ENCODE data around the gene PGAP6. TPM values are rescaled to one million over a fixed set of nuclear protein-coding genes. Genes with fewer than 3 reads are reported as not detected.
"Not testable (repeated sequence)": the region's sequence is repeated elsewhere in the genome, so short reads cannot be mapped to it uniquely, and the experiment has no call there.

Gene PGAP6
- total RNA-seq, 1 donor from 2014 or later = 133 TPM

DNA sequence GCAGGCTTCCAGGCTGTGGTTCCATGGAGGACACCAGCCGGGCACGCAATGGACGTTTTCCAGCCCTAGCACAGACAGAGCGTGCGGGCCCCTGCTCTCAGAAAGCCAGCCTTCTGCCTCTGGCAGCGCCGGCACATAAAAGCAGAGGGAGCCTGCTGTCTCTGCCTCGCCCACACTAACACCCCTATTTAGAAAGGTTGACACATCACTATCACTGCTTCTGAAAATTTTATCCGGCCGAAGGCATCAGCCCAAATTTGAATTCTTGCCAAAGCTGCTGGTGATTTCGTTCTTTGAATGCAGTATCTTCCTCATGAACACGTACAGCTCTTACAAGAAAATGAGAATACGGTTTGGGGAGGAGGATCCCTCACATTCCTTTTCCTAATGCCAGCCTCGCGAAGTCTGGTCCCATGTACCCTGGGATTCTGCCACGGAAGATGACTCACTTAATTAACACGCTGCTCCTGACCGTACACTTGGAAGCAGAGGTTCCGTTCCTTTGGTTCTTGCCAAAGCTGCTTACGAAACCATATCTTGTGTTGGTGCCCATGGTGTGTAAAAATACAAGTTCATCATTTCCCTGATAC lies 42.4 kb upstream of the PGAP6 start:
- Mint-ChIP-seq H3K9me3 (ENCODE audit: unreplicated experiment) (no peaks in the 10 kb centered on the region), H3K4me3 (ENCODE audit: unreplicated experiment) (peak overlapping the region; percentile 86), H3K36me3 (ENCODE audit: low read depth, unreplicated experiment) (peaks cover 6% of the 10 kb centered on the region), H3K27me3 (ENCODE audit: unreplicated experiment) (peaks cover 16% of the 10 kb centered on the region), H3K4me1 (ENCODE audit: unreplicated experiment) (peaks cover 17% of the 10 kb centered on the region), H3K27ac (ENCODE audit: unreplicated experiment) (no peak overlapping the region)
- DNase-seq (ENCODE audit: low spot score) = no peak
- TF ChIP-seq, protein P1, sequence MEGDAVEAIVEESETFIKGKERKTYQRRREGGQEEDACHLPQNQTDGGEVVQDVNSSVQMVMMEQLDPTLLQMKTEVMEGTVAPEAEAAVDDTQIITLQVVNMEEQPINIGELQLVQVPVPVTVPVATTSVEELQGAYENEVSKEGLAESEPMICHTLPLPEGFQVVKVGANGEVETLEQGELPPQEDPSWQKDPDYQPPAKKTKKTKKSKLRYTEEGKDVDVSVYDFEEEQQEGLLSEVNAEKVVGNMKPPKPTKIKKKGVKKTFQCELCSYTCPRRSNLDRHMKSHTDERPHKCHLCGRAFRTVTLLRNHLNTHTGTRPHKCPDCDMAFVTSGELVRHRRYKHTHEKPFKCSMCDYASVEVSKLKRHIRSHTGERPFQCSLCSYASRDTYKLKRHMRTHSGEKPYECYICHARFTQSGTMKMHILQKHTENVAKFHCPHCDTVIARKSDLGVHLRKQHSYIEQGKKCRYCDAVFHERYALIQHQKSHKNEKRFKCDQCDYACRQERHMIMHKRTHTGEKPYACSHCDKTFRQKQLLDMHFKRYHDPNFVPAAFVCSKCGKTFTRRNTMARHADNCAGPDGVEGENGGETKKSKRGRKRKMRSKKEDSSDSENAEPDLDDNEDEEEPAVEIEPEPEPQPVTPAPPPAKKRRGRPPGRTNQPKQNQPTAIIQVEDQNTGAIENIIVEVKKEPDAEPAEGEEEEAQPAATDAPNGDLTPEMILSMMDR (IDR thresholded peaks at IDR 0.05; ENCODE audit: unreplicated experiment) = no peak

DNA sequence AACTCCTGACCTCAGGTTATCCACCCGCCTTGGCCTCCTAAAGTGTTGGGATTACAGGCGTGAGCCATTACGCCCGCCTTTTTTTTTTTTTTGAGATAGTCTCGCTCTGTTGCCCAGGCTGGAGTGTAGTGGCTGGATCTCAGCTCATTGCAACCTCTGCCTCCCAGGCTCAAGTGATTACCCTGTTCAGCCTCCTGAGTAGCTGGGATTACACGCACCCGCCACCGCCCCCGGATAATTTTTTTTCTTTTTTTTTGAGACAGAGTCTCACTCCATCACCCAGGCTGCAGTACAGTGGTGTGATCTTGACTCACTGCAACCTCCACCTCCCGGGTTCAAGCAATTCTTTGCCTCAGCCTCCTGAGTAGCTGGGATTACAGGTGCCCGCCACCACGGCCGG lies 40.4 kb upstream of the PGAP6 start:
- not testable (repeated sequence) for H3K4me3 Mint-ChIP-seq (ENCODE audit: unreplicated experiment); H3K4me1 Mint-ChIP-seq (ENCODE audit: unreplicated experiment); H3K27ac Mint-ChIP-seq (ENCODE audit: unreplicated experiment); DNase-seq (ENCODE audit: low spot score); H3K36me3 Mint-ChIP-seq (ENCODE audit: low read depth, unreplicated experiment); H3K9me3 Mint-ChIP-seq (ENCODE audit: unreplicated experiment)
- peaks cover 15% of the 10 kb centered on the region for H3K27me3 Mint-ChIP-seq (ENCODE audit: unreplicated experiment)

DNA sequence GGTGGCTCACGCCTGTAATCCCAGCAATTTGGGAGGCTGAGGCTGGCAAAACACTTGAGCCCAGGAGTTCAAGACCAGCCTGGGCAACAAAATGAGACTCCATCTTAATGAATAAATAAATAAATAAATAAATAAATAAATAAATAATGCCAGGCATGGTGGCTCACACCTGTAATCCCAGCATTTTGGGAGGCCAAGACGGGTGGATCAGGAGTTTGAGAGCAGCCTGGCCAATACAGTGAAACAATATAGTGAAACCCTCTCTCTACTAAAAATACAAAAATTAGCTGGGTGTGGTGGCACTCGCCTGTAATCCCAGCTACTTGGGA lies 33.4 kb upstream of the PGAP6 start:
- not testable (repeated sequence) for H3K4me1 Mint-ChIP-seq (ENCODE audit: unreplicated experiment); H3K4me3 Mint-ChIP-seq (ENCODE audit: unreplicated experiment); H3K9me3 Mint-ChIP-seq (ENCODE audit: unreplicated experiment); H3K27ac Mint-ChIP-seq (ENCODE audit: unreplicated experiment); H3K27me3 Mint-ChIP-seq (ENCODE audit: unreplicated experiment); H3K36me3 Mint-ChIP-seq (ENCODE audit: low read depth, unreplicated experiment); DNase-seq (ENCODE audit: low spot score)

DNA sequence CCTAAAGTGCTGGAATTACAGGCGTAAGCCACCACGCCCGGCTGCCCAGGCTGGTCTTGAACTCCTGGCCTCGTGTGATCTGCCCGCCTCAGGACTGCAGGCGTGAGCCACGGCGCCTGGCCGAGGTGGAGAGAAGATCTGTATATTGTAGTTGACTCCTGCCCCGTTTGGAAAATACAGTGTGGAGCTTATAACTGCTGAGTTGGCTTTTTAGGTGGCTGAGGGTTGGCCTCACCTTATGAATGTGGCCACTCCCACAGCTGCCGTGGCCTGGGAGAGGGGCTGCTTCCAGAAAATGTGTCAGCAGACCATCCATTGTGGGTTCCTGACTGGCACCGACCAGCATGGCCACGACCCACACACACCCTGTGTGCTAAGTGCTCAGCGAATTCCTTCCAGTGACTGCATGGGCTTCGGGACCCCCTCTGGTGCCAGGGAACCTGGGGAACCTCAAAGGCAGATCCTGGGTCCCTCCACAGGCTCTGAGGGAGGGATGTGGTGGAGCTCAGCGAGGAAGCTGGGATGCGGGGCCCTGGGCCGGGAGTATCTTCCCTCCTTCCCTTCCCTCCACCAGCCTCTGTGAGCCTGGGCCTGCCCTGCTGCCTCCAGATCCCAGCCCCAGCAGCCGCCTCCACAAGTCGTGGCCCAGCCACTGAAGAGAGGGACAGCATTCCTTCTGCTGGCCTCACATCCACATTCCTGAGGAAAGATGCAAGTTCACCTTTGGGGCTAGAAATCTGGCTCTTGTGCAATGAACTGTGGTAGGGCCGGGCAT lies 32.8 kb upstream of the PGAP6 start:
- no peak overlapping the region for H3K27ac Mint-ChIP-seq (ENCODE audit: unreplicated experiment)
- DNase-seq (ENCODE audit: low spot score) = no peak
- no peak overlapping the region for H3K4me3 Mint-ChIP-seq (ENCODE audit: unreplicated experiment)
- no peaks in the 10 kb centered on the region for H3K9me3 Mint-ChIP-seq (ENCODE audit: unreplicated experiment)
- no peaks in the 10 kb centered on the region for H3K36me3 Mint-ChIP-seq (ENCODE audit: low read depth, unreplicated experiment)
- TF ChIP-seq, protein P1 (IDR thresholded peaks at IDR 0.05; ENCODE audit: unreplicated experiment) = no peak
- no peaks in the 10 kb centered on the region for H3K4me1 Mint-ChIP-seq (ENCODE audit: unreplicated experiment)
- peaks cover 1% of the 10 kb centered on the region for H3K27me3 Mint-ChIP-seq (ENCODE audit: unreplicated experiment)

DNA sequence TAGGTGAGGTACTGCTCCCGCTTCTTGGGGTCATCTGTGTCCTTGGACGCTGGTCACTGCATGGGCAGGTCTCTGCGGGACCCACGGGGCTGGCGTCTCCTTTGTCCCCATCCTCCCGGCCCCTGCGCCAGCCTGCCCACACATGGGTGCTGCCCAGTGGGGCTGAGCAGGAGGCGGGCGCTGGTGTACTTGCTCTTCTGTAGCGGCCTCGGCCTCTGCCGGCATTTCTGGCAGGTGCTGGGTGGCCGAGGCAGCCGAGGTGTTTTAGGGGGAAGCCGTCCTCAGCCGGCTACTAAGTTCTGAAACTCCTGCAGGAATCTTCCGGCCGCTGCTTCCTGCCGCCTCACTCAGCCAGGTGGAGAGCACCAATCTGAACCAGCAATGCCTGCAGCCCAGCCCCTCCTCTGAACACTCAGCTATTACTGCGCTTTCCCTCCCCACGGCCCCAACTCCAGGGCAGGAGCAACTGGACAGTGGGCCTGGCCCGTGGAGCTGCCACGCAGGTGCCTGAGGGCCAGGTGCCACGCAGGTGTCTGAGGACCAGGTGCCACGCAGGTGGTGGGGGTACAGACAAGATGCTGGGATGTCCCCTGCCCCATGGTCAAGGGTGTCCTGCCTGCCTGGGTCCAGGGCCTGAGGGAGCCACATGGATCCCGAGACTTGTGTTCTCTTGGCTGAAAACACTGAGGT lies 29.9 kb upstream of the PGAP6 start:
- Mint-ChIP-seq H3K4me3 (ENCODE audit: unreplicated experiment) (no peak overlapping the region), H3K4me1 (ENCODE audit: unreplicated experiment) (no peaks in the 10 kb centered on the region), H3K27ac (ENCODE audit: unreplicated experiment) (no peak overlapping the region), H3K36me3 (ENCODE audit: low read depth, unreplicated experiment) (no peaks in the 10 kb centered on the region), H3K9me3 (ENCODE audit: unreplicated experiment) (no peaks in the 10 kb centered on the region), H3K27me3 (ENCODE audit: unreplicated experiment) (peaks cover 2% of the 10 kb centered on the region)
- TF ChIP-seq, protein P1 (IDR thresholded peaks at IDR 0.05; ENCODE audit: unreplicated experiment) = no peak
- DNase-seq (ENCODE audit: low spot score) = no peak
